Endothelial cell of umbilical vein (primary cell): ENCODE data around the gene ARRB1. TPM values are rescaled to one million over a fixed set of nuclear protein-coding genes. Genes with fewer than 3 reads are reported as not detected.

Source experiments
- BruUV-seq: library from RNA; stranded (reverse); fragments of 400-500 nt; replicated peaks from 2 replicates; lab custom pipeline; 2021; lab: Mats Ljungman, UMichigan
- CTCF ChIA-PET: fragments of 300-600, 350-600 bp; sonication (Branson Sonifier 250); formaldehyde crosslinking; loops from one replicate; lab custom pipeline; 2021; ENCODE audit warnings: antibody characterized with exemption, inconsistent platforms; lab: Charles Lee
- POLR2A ChIA-PET: fragments of 300-600, 350-600 bp; sonication (Branson Sonifier 250); formaldehyde crosslinking; loops from one replicate; lab custom pipeline; 2021; ENCODE audit warnings: antibody characterized with exemption, inconsistent platforms; lab: Charles Lee
- DNase-seq: peaks from one replicate; pipeline ENCODE4 v3.0.0-alpha.2; 2011; ENCODE audit warnings: low read depth, low spot score
- FAIRE-seq: peaks from 2 replicates; lab custom pipeline; 2011; peaks lifted over from hg19 to GRCh38; lab: Jason Lieb, UNC
- H2AFZ ChIP-seq: 2 replicates; pipeline ENCODE4 v1.6.0; 2012; ENCODE audit warnings: low read depth, low read length, control low read depth, inconsistent platforms
- H3K27ac ChIP-seq: 2 replicates; pipeline ENCODE4 v1.5.1; 2011; ENCODE audit warnings: low read depth, mild to moderate bottlenecking, control low read depth, low read length, moderate library complexity; ENCODE audit not compliant: insufficient read depth
- H3K27me3 ChIP-seq, 2 experiments: 2 replicates each; pipeline versions ENCODE4 v1.6.0 to v1.6.1; 2011; ENCODE audit warnings: low read length in 2 of 2, mixed read lengths in 1 of 2; ENCODE audit not compliant: control insufficient read depth in 2 of 2, insufficient read depth in 2 of 2
- H3K36me3 ChIP-seq, 2 experiments: 2 replicates in 1 of 2; 3 replicates in 1 of 2; pipeline ENCODE4 v1.5.1; 2011; ENCODE audit warnings: low read length in 2 of 2, mild to moderate bottlenecking in 1 of 2, moderate library complexity in 1 of 2; ENCODE audit not compliant: control insufficient read depth in 2 of 2, insufficient read depth in 2 of 2; ENCODE audit errors: extremely low read depth in 1 of 2
- H3K4me1 ChIP-seq: 3 replicates; pipeline ENCODE4 v1.5.1; 2011; ENCODE audit warnings: mild to moderate bottlenecking, low read length; ENCODE audit not compliant: control insufficient read depth, insufficient read depth; ENCODE audit errors: extremely low read depth
- H3K4me2 ChIP-seq: 2 replicates; pipeline ENCODE4 v1.6.1; 2011; ENCODE audit warnings: low read length, control low read depth, mixed read lengths; ENCODE audit not compliant: insufficient read depth
- H3K4me3 ChIP-seq, 3 experiments: fragments of 200-600 bp in 1 of 3; sonication (generic), shearing (Covaris generic) in 1 of 3; replicated peaks in 1 of 3; 2 replicates each; pipeline ENCODE4 v1.5.1; 2011 to 2016; ENCODE audit warnings: control low read depth in 3 of 3, low read length in 3 of 3, mild to moderate bottlenecking in 2 of 3, inconsistent platforms in 1 of 3, low read depth in 1 of 3, moderate library complexity in 1 of 3; ENCODE audit not compliant: insufficient read depth in 1 of 3
- H3K79me2 ChIP-seq: 2 replicates; pipeline ENCODE4 v1.6.0; 2012; ENCODE audit warnings: low read length, inconsistent platforms; ENCODE audit not compliant: control insufficient read depth, insufficient read depth
- H3K9ac ChIP-seq: replicated peaks from 2 replicates; pipeline ENCODE3; 2011; ENCODE audit warnings: low read length, control low read depth; ENCODE audit not compliant: insufficient read depth; ENCODE audit errors: extremely low read depth
- H3K9me1 ChIP-seq: replicated peaks from 3 replicates; pipeline ENCODE4 v1.6.0; 2011; ENCODE audit warnings: mild to moderate bottlenecking, low read length; ENCODE audit not compliant: control insufficient read depth, insufficient read depth; ENCODE audit errors: extremely low read depth
- H3K9me3 ChIP-seq: replicated peaks from 2 replicates; pipeline ENCODE4 v1.5.1; 2012; ENCODE audit warnings: low read length, inconsistent platforms; ENCODE audit not compliant: control insufficient read depth, insufficient read depth
- H4K20me1 ChIP-seq: replicated peaks from 2 replicates; pipeline ENCODE3; 2011; ENCODE audit warnings: mild to moderate bottlenecking, low read length; ENCODE audit not compliant: control insufficient read depth, insufficient read depth; ENCODE audit errors: extremely low read depth
- FOS ChIP-seq: IDR thresholded peaks from 2 replicates; pipeline ENCODE4 v1.6.1; 2011; ENCODE audit warnings: mild to moderate bottlenecking, low read length, moderate library complexity, borderline replicate concordance; ENCODE audit not compliant: insufficient read depth
- GATA2 ChIP-seq: IDR thresholded peaks from 2 replicates; pipeline ENCODE4 v1.7.0; 2011; ENCODE audit warnings: low read depth, mild to moderate bottlenecking, moderate library complexity, mixed read lengths, low read length; ENCODE audit not compliant: insufficient read length, insufficient read depth
- JUN ChIP-seq: IDR thresholded peaks from 2 replicates; pipeline ENCODE4 v1.6.1; 2011; ENCODE audit warnings: borderline replicate concordance, low read depth; ENCODE audit not compliant: insufficient read length, insufficient read depth
- POLR2AphosphoS5 ChIP-seq: IDR thresholded peaks from 2 replicates; pipeline ENCODE4 v1.6.1; 2012; ENCODE audit warnings: low read depth, mild to moderate bottlenecking, control low read depth, low read length, moderate library complexity; ENCODE audit not compliant: insufficient read depth
- dilution Hi-C: fragments of 300-500 bp; cut with MboI; formaldehyde crosslinking; loops from one replicate; pipeline ENCODE4 v1.15.0; 2019; ENCODE audit warnings: low sequenced_read_pairs; ENCODE audit not compliant: extremely low pct_ligation_motif_present
- intact Hi-C: fragments of 100-400 bp; cut with micrococcal nuclease; formaldehyde crosslinking; loops from one replicate; pipeline ENCODE4 v1.10.0; 2022
- polyA plus RNA-seq, 4 experiments: library from polyadenylated mRNA; depleted of rRNA in 3 of 4; stranded (reverse) in 3 of 4; unstranded in 1 of 4; fragments of >200 nt; gene quantifications; 2 replicates each; pipeline versions ENCODE4 v1.2.1 to v1.2.3, GENCODE V29; 2011 to 2012; ENCODE audit warnings: missing spikeins in 1 of 4
- total RNA-seq: library from RNA; stranded (reverse); gene quantifications from 2 replicates; pipeline ENCODE4 v1.2.3, GENCODE V29; 2021
- TF ChIP-seq, protein P1 (sequence below), 2 donors: IDR thresholded peaks; 1 replicate in 1 of 2; 2 replicates in 1 of 2; pipeline ENCODE4 v1.5.1; 2011; ENCODE audit warnings: low read length in 2 of 2, mild to moderate bottlenecking in 2 of 2, moderate library complexity in 2 of 2, control low read depth in 1 of 2, inconsistent platforms in 1 of 2, low read depth in 1 of 2; ENCODE audit not compliant: insufficient read depth in 1 of 2; ENCODE audit errors: extremely low read depth in 1 of 2

The ARRB1 gene
- total and polyA plus RNA-seq, 2 donors (not counting 3 experiments of a cell fraction or from before 2014, with no cell fraction given), result 63.9 to 92.6 TPM

DNA sequence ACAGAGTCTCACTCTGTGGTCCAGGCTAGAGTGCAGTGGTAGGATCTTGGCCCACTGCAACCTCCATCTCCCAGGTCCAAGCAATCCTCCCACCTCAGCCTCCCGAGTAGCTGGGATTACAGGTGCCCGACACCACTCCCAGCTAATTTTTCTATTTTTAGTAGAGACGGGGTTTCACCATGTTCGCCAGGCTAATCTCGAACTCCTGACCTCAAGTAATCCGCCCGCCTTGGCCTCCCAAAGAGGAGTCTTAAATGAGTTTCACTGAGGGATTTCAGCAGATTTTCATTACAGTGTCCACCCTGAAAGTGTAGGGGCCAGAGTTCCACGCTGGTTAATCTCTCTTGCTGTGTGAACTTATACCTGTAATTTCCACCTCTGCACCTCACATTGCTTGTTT lies 47.4 kb upstream of the ARRB1 start:
- dilution Hi-C loops, result no loop called here
- Histone ChIP-seq H3K9me1 (no peaks in the 10 kb centered on the region), H3K9ac (no peak overlapping the region), H3K79me2 (peaks cover 45% of the 10 kb centered on the region), H3K9me3 (no peaks in the 10 kb centered on the region), H3K36me3 (peaks cover 19 to 25% of the 10 kb centered on the region in 2 experiments), H3K27me3 (no peaks in the 10 kb centered on the region), H3K27ac (no peak overlapping the region), H3K4me2 (peak overlapping the region; percentile 19), H4K20me1 (peaks cover 9% of the 10 kb centered on the region), H2AFZ (peak overlapping the region; percentile 40), H3K4me3 (no peak overlapping the region), H3K4me1 (peaks cover 32% of the 10 kb centered on the region)
- ChIA-PET CTCF (interaction anchor here (0.7 to 4.9 kb wide), 2 partner anchors 9 to 10 kb away, joined by 3 to 26 read pairs; no protein-coding TSS in a partner anchor), POLR2A (interaction anchor here (0.6 kb wide), 1 partner anchor 70 kb away, joined by 7 read pairs; no protein-coding TSS in a partner anchor)
- BruUV-seq, result no TSS peak
- DNase-seq (no peak), FAIRE-seq (no peak)
- intact Hi-C loops, result no loop called here
- TF ChIP-seq FOS (no peak), POLR2AphosphoS5 (no peak), GATA2 (no peak), JUN (no peak)
- TF ChIP-seq, protein P1, sequence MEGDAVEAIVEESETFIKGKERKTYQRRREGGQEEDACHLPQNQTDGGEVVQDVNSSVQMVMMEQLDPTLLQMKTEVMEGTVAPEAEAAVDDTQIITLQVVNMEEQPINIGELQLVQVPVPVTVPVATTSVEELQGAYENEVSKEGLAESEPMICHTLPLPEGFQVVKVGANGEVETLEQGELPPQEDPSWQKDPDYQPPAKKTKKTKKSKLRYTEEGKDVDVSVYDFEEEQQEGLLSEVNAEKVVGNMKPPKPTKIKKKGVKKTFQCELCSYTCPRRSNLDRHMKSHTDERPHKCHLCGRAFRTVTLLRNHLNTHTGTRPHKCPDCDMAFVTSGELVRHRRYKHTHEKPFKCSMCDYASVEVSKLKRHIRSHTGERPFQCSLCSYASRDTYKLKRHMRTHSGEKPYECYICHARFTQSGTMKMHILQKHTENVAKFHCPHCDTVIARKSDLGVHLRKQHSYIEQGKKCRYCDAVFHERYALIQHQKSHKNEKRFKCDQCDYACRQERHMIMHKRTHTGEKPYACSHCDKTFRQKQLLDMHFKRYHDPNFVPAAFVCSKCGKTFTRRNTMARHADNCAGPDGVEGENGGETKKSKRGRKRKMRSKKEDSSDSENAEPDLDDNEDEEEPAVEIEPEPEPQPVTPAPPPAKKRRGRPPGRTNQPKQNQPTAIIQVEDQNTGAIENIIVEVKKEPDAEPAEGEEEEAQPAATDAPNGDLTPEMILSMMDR (IDR thresholded peaks at IDR 0.05; ENCODE audit: extremely low read depth in 1 of 2, insufficient read depth in 1 of 2, low read depth in 1 of 2, low read length in 2 of 2), result no peak
